ENCODE data around the gene FBH1.
A peak's percentile ranks its signal among the peaks of the same experiment; 100 is the strongest.
"Not testable (repeated sequence)": the region's sequence is repeated elsewhere in the genome, so short reads cannot be mapped to it uniquely, and the experiment has no call there.

The FBH1 gene

DNA sequence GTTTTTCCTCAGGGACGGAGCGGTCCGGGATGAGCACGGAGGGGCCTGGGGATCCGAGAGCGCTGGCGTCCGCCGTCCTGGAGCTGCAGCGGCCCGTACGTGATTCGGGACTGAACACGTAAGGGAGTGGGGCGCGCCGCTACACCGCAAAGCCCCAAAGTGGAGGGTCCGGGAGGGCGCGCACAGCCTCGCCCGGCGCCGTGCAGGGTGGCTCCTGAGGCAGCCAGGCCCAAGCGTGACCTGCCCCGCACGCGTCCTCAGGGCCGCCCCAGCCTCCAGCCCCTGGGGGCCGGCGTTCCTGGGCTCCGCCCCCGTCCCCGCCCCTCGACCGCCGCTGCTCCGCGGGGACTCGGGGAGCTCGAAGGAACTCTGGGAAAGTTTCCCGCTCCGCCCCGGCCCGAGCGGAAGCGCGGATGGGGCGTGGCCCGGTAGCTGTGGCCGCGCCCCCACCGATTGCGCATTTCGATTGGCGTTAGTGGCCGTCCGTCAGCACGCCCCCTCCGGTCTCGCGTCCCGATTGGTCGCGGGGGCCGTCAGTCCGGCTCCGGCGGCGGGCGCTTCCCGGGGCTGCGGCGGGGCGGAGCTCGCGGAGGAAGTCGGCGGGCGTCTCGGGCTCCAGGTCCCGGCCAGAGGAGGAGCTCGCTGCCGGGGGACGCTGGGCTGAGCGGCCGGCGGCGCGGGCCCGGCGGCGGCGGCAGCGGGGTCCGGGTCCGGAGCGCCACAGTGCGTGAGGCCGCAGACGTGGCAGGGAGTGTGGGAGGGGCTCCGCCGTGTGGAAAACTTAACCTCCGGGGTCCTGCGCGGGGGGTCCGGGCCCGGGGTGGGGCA is at the start of gene FBH1, which contains the start of gene ANKRD16:
Gene FBH1, plus strand, starts transcription at position 620 of the 828 bp plus-strand sequence. Its CDS starts 103 bp downstream, at position 723.
Gene ANKRD16, minus strand, starts transcription at position 270 of the 828 bp plus-strand sequence. CDS start 539 bp downstream, outside the sequence.
- peak; percentile 98 for DNase-seq

DNA sequence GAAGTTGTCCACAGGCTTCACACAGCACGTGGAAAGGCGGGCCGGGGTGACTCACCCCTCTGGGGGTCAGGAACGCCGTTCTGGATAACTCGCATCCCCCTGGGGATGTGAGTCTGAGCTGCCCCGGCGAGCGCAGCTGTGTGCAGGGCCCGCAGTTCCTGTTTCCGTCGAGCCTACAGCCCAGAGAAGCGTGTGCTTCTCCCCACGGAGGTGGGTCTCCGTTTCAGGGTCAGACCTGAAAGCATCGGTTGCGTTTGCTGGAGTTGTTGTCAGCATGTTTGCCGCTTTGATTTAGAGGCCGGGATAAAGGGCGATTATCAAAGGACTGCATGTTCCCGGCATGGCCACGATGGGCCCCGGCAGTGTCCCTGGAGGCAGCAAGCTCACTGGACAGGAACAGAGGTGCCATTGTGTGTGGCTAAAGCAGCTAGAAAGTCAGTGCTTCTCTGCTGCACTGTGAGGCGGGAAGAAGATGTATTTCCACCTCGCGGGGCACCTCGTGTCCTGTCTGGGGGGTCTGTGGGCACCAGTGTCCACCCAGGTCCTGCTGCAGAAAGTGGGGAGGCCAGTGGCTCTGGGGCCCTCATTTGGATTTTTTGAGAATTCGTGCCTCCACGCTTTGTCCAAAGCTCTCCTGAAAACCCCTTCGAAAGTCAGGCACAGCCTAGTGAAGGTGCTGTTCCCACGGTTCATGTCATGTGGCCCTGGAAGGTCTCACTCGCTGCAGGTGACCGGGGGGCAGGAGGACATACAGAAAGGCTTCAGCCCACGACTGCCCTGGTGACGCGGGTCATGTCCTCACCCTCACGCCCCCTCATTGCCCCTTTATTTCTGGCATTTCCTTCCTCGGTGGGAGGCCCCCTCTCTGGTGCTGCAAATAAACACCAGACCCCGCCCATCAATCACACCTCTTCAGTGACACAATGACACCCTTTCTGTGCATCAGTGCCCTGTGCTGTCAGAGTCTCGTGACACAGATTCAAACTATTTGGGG is 49.4 kb upstream of the FBH1 start:
- DNase-seq = no peak

DNA sequence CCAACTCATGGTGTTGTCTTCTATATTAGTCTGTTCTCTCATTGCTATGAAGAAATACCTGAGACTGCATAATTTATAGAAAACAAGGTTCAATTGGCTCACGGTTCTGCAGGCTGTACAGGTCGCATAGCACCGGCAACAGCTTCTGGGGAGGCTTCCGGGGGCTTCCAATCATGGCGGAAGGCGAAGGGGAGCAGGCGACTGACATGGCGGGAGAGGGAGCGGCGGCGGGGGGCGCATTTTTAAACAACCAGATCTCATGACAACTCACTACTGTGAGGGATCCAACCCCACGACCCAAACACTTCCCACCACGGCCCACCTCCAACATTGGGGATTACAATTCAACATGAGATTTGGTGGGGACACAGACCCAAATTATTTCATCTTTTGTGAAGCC is 48.1 kb upstream of the FBH1 start:
- DNase-seq = no peak

DNA sequence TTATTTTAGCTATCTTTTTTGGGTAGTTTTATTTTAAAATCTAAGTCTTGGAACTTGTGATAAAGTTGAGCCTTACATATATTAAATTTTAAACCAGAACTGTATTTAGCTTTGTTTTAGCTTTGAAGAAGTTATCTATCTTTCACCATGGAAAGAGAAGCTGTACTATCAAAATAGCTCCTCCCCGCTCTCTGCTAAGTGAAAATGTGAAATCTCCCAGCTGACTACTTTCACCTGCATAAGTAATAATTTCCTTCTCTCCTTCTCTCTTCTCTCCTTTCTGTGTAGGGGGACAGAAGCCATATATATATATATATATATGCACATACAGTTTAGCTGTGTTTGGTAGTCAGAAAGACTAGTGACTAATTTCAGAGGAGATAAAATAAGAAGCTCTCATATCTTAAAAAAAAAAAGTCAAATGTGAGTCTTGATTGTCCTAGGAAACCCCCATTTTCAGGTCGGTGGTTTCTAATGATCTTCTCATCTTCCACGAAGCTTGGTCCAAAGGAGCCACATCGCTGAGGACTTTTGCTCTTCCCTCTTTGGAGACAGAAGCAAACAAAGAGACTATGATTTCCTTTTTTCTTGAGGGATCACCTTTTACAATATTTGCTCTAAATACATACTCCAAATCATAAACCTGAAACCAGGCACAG is 46.2 kb upstream of the FBH1 start:
- DNase-seq = no peak

DNA sequence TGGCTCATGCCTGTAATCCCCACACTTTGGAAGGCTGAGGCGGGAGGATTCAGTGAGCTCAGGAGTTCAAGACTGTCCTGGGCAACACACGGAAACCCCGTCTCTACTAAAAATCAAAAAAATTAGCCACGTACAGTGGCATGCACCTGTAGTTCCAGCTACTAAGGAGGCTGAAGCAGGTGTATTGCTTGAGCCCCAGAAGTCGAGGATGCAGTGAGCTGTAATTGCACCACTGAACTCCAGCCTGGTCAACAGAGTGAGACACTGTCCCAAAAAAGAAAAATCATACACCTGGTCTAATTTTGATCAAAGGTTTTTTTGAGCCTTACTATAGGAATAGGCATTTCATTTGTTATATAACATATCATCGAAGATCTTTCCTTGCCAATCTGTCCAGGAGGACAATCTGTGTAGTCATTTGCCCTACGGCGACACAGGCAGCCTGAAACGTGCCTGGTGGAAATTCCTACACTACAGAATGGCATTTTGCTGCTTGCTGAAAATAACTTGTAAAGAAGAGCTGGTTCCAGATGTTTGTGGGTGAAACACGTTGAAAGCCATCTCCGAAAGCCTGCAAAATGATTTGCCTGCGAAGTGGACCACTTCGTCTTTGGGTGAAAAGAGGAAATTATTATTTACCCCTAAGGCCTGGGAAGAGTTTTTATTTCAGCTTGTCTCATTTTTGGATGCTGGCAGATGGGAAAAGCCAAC is 45.5 kb upstream of the FBH1 start:
- DNase-seq = no peak

DNA sequence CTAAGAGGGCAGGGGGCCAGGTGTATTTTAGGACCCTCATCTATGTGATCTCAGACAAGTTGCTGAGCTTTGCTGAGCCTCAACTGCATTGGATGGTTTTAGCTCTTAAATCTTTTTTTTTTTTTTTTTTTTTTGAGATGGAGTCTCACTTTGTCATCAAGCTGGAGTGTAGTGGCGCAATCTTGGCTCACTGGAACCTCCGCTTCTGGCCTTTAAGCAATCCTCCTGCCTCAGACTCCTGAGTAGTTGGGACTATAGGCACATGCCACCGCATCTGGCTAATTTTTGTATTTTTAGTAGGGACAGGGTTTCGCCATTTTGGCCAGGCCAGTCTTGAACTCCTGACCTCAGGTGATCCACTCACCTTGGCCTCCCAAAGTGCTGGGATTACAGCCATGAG is 43.4 kb upstream of the FBH1 start:
- not testable (repeated sequence) for DNase-seq

DNA sequence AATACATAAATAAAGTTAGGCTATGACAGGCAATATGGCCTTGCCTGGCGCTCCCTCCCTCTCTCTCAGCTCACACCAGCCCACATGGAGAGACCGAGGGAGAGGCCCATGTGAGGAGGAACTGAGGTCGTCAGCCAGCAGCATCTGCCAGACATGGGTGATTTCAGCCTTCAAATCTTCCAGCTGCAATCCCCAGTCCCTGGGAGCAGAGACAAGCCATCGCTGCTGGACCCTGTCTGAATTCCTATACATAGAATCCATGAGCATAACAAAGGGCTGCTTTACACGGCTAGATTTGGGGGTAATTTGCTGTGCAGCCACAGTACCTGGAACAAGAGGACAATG is 35.9 kb upstream of the FBH1 start:
- no peak for DNase-seq

DNA sequence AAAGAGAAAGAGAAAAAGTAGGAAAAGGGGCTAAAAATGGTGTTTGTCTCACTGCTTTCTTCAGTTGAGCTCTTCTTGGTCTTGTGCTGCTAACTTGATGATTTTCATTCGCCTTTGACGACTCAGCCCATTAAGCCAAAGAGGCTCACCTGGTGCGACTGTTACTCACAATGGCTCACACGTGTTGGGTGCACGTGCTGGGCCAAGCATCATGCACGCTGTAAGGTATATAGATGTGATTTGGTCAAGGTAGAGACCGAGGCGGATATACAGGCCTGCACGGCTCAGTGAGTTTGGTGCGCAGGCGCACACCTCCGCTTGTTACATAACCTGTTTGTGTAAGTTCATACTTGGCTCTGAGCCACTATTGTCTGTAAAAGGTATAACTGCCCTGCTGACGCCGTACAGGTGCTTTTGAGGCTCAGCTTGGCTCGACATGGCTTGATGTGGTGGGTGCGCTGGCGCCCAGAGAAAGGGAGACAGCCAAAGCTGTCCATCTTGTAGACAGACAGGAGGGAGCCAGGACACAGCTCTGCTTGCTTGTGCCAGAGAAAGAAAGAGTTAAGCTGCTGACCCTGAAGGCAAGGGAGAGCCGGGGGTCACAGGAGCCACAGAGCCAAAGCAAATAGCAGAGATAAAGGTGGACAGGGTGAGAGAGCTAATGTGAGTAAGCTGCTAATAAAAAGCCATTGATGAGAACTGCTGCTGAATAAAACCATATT is 33.9 kb upstream of the FBH1 start:
- DNase-seq = no peak

DNA sequence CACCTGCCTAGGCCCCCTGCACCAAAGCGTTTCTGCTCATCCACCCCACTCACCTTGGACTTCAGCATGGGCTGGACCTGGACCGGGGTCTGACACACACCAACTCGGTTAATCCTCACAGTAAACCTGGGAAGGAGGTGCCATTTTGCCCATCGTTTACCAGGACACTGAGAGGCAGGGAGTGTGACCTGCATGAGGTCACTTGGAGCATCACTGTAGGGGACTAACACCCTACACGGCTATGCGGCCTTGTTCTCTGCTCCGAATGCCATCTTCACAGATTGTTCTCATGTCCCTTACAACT is 33.4 kb upstream of the FBH1 start:
- DNase-seq = no peak

DNA sequence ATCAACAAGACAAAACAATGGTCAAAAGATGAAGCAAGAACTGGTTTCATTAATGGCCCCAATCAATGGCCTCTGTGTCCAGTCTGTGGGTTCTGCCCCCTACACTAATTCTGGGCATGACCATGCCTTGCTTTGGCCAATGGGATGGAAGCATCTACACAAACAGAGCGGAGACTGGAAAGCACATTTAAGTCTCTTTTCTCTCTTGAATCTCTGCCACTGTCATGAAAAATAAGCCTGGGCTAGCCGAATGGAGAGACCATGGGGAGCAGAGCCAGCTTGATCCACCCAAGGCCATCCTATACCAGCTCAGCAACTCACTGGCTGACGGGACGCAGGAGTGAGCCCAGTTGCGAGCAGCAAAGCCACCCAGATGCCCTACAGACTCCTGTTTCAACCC is 31.2 kb upstream of the FBH1 start:
- no peak for DNase-seq

DNA sequence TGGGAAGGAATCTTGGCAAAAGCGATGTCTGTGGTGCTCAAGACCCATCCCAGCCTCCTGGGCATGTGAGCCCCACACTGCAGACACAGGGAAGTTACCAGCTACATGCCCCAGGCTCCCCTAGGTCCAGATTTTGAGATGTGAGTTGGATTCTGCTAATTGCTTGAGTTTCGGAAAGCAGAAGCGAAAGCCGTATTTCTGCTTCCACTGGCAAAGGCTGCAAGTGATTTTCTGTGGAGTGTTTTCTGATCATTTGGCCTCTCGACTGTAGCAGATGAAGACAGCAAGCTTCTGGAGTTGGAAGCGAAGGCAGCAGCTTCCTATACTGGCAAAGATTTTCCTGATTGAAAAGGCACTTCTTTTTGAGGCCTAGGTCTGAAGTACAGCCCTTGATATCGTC is 30.0 kb upstream of the FBH1 start:
- no peak for DNase-seq

DNA sequence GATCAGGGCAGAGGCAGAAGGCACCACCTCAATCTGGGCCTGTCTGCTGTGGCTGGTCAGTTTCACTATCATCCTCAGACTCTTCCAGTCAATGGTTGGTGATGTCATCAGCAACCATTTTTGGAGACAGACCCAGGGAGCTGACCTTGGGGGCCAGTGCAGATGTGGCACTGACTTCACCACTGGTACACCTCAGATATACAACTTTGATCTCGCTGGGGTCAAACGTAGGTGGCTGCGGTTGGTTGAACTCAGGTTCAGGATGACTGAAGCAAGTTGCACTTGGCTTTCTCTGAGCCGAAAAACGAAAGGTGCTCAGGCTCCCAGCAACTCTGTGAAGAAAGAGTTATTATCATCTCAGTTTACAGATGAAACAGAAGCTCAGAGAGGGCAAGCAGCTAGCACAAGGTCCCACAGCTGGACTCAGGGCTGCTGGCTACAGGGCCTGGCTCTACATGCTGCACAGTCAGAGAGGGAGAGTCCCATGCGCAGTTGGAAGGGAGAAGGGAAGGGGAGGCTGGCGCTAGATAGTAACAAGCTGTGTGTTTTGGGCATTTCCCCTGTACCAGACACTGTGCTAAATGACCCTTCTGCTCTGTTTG is 27.6 kb upstream of the FBH1 start:
- DNase-seq = no peak

DNA sequence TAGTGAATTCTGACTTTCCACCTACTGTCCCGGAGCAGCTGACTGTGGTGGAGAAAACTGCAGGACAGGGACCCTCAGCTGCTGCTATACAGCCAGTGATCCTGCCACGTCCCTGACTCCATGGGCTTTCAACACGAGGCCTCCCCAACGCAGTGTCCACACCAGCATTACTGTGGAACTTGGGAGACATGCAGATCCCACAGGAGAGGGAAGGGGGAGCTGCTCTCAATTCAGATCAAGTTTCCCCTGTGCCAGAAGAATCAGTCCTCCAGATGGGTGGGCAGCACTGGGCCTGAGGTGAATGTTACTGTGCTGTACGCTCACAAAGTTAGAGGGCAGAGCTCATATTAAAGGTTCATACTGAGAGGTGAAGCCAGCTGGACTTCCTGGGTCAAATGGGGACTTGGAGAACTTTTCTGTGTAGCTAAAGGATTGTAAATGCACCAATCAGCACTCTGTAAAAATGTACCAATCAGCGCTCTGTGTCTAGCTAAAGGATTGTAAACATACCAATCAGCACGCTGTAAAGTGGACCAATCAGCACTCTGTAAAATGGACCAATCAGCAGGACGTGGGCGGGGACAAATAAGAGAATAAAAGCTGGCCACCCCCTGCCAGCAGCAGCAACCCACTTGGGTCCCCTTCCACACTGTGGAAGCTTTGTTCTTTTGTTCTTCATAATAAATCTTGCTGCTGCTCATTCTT is 26.9 kb upstream of the FBH1 start:
- not testable (repeated sequence) for DNase-seq

DNA sequence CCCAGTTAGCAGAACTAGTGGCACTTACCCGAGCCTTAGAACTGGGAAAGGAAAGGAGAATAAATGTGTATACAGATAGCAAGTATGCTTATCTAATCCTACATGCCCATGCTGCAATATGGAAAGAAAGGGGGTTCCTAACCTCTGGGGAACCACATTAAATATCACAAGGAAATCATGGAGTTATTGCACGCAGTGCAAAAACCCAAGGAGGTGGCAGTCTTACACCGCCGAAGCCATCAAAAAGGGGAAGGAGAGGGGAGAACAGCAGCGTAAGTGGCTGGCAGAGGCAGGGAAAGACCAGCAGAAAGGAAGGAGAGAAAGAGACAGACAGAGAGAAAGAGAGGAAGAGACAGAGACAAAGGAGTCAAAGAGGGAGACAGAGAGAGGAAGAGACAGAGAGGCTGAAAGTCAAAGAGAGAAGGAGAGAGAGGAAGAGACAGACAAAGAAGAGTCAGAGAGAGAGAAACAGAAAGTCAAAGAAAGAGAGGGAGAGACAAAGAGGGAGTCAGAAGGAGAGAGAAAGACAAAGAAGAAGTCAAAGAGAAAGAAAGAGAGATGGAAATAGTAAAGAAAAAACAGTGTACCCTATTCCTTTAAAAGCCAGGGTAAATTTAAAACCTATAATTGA is 23.5 kb upstream of the FBH1 start:
- DNase-seq = not testable (repeated sequence)

DNA sequence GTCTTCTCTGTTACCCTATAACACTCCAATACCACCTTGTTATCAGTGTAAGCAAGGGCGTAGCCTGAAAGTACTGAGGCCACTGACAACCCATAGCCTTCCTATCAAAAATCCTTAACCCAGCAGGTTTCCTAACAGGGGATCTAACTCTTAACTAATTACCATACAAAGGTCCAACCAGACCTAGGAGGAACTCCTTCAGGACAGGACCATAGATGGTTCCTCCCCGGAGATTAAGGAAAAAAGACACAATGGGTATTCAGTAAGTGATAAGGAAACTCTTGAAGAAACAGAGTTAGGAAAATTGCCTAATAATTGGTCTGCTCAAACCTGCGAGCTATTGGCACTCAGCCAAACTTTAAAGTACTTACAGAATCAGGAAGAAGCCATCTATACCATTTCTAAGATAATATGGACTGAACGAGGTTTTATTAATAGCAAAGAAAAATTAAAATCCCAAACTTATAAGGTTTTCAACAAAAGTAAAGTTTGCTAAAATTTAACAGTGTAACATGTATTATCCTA is 22.9 kb upstream of the FBH1 start:
- DNase-seq = not testable (repeated sequence)

DNA sequence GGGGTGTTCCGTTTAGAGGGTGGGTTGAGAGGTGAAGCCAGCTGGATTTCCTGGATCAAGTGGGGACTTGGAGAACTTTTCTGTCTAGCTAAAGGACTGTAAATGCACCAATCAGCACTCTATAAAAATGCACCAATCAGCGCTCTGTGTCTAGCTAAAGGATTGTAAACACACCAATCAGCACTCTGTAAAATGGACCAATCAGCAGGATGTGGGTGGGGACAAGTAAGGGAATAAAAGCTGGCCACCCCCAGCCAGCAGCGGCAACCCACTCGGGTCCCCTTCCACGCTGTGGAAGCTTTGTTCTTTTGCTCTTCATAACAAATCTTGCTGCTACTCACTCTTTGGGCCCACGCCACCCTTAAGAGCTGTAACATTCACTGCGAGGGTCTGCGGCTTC is 21.7 kb upstream of the FBH1 start:
- not testable (repeated sequence) for DNase-seq

DNA sequence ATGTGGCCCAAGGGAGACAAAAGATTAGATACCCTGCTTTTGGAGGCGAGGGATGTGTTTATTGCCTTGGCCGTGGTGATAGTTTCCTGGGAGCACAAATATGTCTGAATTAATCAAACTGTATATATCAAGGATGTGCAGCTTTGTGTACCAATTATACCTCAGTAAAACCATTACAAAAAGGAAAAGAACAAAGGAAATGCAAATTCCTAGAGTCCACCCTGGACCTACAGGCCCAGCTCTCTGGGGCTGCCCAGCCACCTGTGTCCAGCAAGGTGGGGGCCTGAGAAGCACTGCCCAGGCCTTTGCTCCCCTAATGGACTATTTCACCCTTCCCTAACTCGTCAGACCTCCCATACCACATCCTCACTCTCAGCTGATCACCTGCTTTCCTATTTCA is 20.9 kb upstream of the FBH1 start:
- no peak for DNase-seq

DNA sequence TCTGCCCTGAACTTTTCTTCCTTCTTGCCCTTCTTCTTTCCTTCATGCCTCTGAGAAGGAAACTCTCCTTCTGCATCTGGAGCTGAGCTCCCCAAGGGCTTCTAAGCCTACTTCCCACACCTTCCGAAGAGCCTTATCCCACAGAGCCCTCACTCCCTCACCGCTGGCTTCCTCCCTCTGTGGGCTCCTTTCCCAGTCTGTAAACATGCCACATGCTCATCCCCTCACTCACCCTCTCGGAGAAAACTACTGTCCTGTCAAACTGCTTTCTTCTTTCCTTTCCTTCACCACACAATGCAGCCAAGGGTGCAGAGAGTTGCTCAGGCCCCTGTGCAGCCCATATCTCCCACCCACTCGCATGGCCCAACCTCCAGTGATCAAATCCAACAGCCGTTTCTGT is 18.4 kb upstream of the FBH1 start:
- DNase-seq = no peak

DNA sequence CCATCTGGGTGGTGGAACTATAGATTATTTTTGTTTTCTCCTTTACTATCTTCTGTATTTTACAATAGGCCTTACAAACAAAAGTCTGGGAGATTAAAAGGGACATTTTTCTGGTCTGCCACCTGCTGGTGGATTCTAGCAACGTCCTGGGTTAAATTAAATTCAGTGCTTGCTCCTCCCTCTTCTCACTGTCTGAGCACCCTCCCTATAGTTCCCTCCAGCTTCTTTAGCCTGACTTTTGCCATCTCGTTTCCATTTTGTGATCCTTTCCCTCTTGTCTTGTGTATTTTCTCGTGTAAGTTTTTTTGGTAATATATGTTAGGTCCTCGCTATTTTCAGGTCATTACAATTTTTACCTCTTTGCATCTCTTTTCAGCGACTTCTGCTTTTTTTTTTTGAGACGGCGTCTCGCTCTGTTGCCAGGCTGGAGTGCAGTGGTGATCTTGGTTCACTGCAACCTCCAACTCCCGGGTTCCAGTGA is 16.5 kb upstream of the FBH1 start:
- DNase-seq = peak; percentile 75

DNA sequence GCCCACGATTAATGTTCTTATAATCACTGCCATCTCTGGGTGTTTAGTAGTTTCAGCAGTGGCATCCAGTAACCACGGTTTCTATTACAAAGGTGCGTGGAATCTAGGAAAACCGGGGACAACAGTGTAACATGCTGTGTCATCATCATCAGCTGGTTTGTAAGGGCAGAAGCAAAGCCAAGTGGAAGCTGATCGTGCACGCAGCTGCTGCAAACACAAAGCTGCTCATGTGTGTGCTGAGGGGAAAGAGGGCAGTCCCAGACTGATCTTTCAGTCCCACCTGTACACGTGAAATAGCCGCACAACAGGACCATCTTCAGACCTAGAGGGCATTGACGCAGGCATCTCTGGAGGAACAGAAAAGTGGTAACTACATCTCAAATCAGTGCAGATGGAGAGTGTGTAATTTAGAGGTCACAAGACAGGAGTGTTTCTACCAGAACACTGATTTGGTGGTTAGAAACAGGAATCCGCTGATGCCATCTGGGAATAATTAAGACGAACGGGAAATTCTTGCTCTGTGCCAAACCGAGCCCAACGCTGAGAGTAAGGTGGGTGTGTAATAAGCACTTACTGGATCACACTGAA is 13.8 kb upstream of the FBH1 start:
- no peak for DNase-seq
